Heart right ventricle (tissue), 16 donors: ENCODE data around the gene QRICH2. TPM values are rescaled to one million over a fixed set of nuclear protein-coding genes. Genes with fewer than 3 reads are reported as not detected.
"Not testable (repeated sequence)": the region's sequence is repeated elsewhere in the genome, so short reads cannot be mapped to it uniquely, and the experiment has no call there.

Experiments
- ATAC-seq, 8 donors: fragments of 200-7000 bp; cut with Tn5 transposase; one replicate each; pipeline ENCODE4 v1.9.1; 2020; ENCODE audit warnings: mild to moderate bottlenecking in 8 of 8, moderate library complexity in 8 of 8, moderate number of reproducible peaks in 1 of 8
- DNase-seq, 2 donors: peaks; one replicate each; pipeline ENCODE4 v3.0.0-alpha.2; 2020
- H3K27ac ChIP-seq, 10 donors: fragments of 200-600 bp; sonication (generic) in 2 of 10; one replicate each; pipeline versions ENCODE4 v1.5.0 to v1.8.0; 2020 to 2022; ENCODE audit warnings: mild to moderate bottlenecking in 3 of 10
- H3K27me3 ChIP-seq, 7 donors: fragments of 200-600 bp; one replicate each; pipeline ENCODE4 v1.8.0; 2021 to 2022; ENCODE audit warnings: mild to moderate bottlenecking in 2 of 7
- H3K36me3 ChIP-seq, 9 donors: fragments of 200-600 bp; sonication (generic) in 1 of 9; one replicate each; pipeline versions ENCODE4 v1.5.0 to v1.8.0; 2020 to 2022; ENCODE audit warnings: mild to moderate bottlenecking in 2 of 9
- H3K4me1 ChIP-seq, 9 donors: fragments of 200-600 bp; sonication (generic) in 1 of 9; one replicate each; pipeline versions ENCODE4 v1.5.0 to v1.8.0; 2020 to 2022; ENCODE audit warnings: mild to moderate bottlenecking in 4 of 9
- H3K4me3 ChIP-seq, 10 donors: fragments of 200-600 bp; sonication (generic) in 2 of 10; one replicate each; pipeline versions ENCODE4 v1.5.0 to v1.8.0; 2020 to 2022; ENCODE audit warnings: mild to moderate bottlenecking in 7 of 10, moderate library complexity in 2 of 10
- H3K9me3 ChIP-seq, 11 donors: fragments of 200-600 bp in 10 of 11; sonication (generic) in 2 of 11; one replicate each; pipeline versions ENCODE4 v1.5.0 to v1.8.0; 2013 to 2022; ENCODE audit warnings: mild to moderate bottlenecking in 2 of 11, control low read depth in 1 of 11, moderate library complexity in 1 of 11
- WGBS, 2 donors: extraction: QIAGEN DNeasy Blood & Tissue Kit; methylation state at CpG; one replicate each; pipeline ENCODE4 v1.1.7; 2013; ENCODE audit warnings: inconsistent platforms in 1 of 2; 5-methylcytosine and 5-hydroxymethylcytosine counted together
- intact Hi-C, 10 donors: fragments of 100-400 bp; cut with DNase I; formaldehyde crosslinking; loops; one replicate each; pipeline versions ENCODE4 v1.11.1 to v1.14.2; 2022
- polyA plus RNA-seq, 2 donors: library from polyadenylated mRNA; stranded (reverse); fragments of 200-250 nt; gene quantifications; one replicate each; pipeline ENCODE4 v1.2.3, GENCODE V29; 2013
- total RNA-seq, 10 donors: library from RNA; stranded (reverse); fragmentation: NEBNext Ultra II Directional in 3 of 10; extraction: Animal tissue kit (Norgen Biotek cat#: 25700) in 3 of 10; gene quantifications; one replicate each; pipeline versions ENCODE4 v1.2.1 to v1.2.4, GENCODE V29; 2021 to 2023
- TF ChIP-seq, protein P1 (sequence below), 9 donors: fragments of 200-600 bp; sonication (generic) in 2 of 9; IDR thresholded peaks; one replicate each; pipeline versions ENCODE4 v1.5.0 to v1.8.0; 2021 to 2022; ENCODE audit warnings: antibody characterized with exemption in 9 of 9, mild to moderate bottlenecking in 5 of 9, moderate library complexity in 1 of 9
- donor health status: Arrhythmogenic right ventricular cardiomyopathy.
- donor health status: ischemic (EF 13 %, LVEDD 7.1; RV severe dilation, severe dysfunction).
- donor health status: healthy with polysubstance abuse.
- donor health status: DM: no; HTN: yes; CAD: no.
- donor health status: DM: no; HTN: no; CAD: no.
- donor health status: ischemic (EF 25% LVEDD 6.9; RV normal size, moderate dysfunction).
- donor health status: ischemic (EF 25% LVEDD 5.7; RV mildly dilated, moderate dysfunction).
- donor health status: healthy.
- donor health status: DM: yes; HTN: yes; CAD: no.
- donor health status: Ischemic cardiomyopathy.
- donor health status: ischemic (EF 35%, LVEDD 5.7; RV mildly dilated, moderate dysfunction).
- donor health status: nonischemic (EF 11% LVEDD 7.7; RV severe dilation, severe dysfunction).
- donor health status: DM: yes; HTN: yes; CAD: no.
- donor health status: PGD.
- donor health status: ischemic (EF 29% LVEDD 5.4; RV normal size, mild dysfunction).
- donor health status: nonischemic (EF 23%, LVEDD 6.1; RV moderate dilation, normal function).

The QRICH2 gene
- total and polyA plus RNA-seq, 12 donors, result 0.98 to 8.9 (median 2.0) TPM

DNA sequence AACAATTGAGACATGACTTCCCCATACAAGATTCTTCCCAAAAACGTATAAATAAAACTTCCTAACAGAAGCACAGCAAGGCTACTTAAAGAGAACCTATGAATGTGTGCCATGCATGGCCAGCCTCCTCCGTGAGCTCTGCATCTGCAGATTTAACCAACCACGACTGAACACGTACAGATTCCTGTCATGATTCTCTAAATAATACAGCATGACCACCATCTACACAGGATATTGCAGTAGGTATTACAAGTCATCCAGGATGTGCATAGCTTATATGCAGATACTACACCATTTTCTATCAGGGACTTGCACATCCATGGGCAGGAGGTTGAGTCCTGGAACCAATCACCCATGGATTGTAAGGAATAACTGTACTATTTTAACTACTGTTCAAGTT lies 1.4 kb upstream of the QRICH2 start:
- Histone ChIP-seq H3K27ac (no peak overlapping the region), H3K27me3 (no peaks in the 10 kb centered on the region), H3K9me3 (no peaks in the 10 kb centered on the region), H3K36me3 (peaks cover 0 to 69% (median 20%) of the 10 kb centered on the region in 9 donors), H3K4me3 (no peak overlapping the region), H3K4me1 (peaks cover 0 to 5% (median 0%) of the 10 kb centered on the region in 9 donors)
- ATAC-seq (no peak), DNase-seq (no peak)
- TF ChIP-seq, protein P1, sequence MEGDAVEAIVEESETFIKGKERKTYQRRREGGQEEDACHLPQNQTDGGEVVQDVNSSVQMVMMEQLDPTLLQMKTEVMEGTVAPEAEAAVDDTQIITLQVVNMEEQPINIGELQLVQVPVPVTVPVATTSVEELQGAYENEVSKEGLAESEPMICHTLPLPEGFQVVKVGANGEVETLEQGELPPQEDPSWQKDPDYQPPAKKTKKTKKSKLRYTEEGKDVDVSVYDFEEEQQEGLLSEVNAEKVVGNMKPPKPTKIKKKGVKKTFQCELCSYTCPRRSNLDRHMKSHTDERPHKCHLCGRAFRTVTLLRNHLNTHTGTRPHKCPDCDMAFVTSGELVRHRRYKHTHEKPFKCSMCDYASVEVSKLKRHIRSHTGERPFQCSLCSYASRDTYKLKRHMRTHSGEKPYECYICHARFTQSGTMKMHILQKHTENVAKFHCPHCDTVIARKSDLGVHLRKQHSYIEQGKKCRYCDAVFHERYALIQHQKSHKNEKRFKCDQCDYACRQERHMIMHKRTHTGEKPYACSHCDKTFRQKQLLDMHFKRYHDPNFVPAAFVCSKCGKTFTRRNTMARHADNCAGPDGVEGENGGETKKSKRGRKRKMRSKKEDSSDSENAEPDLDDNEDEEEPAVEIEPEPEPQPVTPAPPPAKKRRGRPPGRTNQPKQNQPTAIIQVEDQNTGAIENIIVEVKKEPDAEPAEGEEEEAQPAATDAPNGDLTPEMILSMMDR (IDR thresholded peaks at IDR 0.05), result no peak
- WGBS, 2 donors, result 89 to 91% methylated on average over 4 of the region's 4 CpGs
- intact Hi-C loops, result loop anchor here in 5 of 10 donors (5.0 to 10.0 kb wide), 3 partner anchors 88 to 198 kb away; partner anchors contain the start of gene RHBDF2 (in 3 of the 5)

DNA sequence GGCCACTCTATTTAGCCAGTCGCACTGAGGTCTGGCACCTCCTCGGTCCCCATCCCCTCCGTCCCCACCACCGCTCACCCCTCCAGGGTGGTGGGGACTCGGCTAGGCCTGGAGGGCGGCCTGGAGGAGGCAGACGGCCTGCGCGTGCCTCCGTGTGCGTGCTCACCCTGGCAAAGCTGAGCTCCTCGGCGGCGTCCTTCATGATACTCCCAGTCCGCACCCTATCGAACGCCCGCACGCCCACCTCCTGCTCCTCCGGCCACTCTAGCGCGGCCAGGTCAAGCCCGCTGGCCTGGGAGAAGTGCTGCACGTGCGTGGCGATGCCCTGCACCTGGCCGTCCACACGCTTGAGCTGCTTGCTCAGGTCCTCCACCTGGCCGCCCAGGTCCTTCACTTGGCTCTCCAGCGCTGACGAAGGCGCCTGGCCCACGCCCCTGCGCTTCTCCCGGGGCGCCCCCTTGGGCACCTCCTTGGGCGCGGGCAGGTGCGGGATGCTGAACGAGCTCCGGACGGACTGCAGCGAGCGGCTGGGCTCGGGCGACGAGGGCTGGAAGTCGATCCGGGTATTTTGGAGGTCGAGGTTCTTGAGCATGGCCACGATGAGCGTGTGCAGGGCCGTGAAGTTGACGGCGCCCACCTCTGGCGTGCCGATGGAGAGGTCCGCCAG lies 644 bp downstream of the QRICH2 start:
- H3K36me3 ChIP-seq, result peaks cover 0 to 48% (median 8%) of the 10 kb centered on the region in 9 donors
- 97 to 99% methylated on average over 58 of the region's 58 CpGs for WGBS, 2 donors
- no peak overlapping the region for H3K27ac ChIP-seq
- intact Hi-C loops, result loop anchor here in 5 of 10 donors (5.0 to 10.0 kb wide), 3 partner anchors 90 to 200 kb away; partner anchors contain the start of gene RHBDF2 (in 3 of the 5)
- no peak overlapping the region for H3K4me3 ChIP-seq
- no peaks in the 10 kb centered on the region for H3K9me3 ChIP-seq
- H3K27me3 ChIP-seq, result no peaks in the 10 kb centered on the region
- TF ChIP-seq, protein P1 (IDR thresholded peaks at IDR 0.05), result no peak
- H3K4me1 ChIP-seq, result peaks cover 0 to 3% (median 0%) of the 10 kb centered on the region in 9 donors
- ATAC-seq (peak in 4 of 8 donors; percentile 6 to 51 (median 27)), DNase-seq (no peak)

DNA sequence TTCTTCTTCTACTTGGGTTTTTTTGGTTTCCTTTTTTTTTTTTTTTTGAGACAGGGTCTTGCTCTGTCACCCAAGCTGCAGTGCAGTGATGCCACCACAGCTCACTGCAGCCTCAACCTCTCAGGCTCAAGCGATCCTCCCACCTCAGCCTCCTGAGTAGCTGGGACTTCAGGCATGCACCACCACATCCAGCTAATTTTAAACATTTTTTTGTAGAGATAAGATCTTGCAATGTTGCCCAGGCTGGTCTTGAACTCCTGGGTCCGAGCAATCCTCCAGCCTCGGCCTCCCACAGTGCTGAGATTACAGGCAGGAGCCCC lies 3.0 kb downstream of the QRICH2 start:
- WGBS, 2 donors, result 93 to 94% methylated on average over 3 of the region's 3 CpGs
- intact Hi-C loops, result loop anchor here in 7 of 10 donors (2.0 to 10.0 kb wide), 5 partner anchors 92 to 202 kb away; partner anchors contain the start of gene RHBDF2 (in 3 of the 7)
- not testable (repeated sequence) for DNase-seq, H3K9me3 ChIP-seq, H3K27me3 ChIP-seq, H3K27ac ChIP-seq, H3K4me3 ChIP-seq, ATAC-seq, H3K4me1 ChIP-seq
- peaks cover 0 to 25% (median 0%) of the 10 kb centered on the region in 9 donors for H3K36me3 ChIP-seq

DNA sequence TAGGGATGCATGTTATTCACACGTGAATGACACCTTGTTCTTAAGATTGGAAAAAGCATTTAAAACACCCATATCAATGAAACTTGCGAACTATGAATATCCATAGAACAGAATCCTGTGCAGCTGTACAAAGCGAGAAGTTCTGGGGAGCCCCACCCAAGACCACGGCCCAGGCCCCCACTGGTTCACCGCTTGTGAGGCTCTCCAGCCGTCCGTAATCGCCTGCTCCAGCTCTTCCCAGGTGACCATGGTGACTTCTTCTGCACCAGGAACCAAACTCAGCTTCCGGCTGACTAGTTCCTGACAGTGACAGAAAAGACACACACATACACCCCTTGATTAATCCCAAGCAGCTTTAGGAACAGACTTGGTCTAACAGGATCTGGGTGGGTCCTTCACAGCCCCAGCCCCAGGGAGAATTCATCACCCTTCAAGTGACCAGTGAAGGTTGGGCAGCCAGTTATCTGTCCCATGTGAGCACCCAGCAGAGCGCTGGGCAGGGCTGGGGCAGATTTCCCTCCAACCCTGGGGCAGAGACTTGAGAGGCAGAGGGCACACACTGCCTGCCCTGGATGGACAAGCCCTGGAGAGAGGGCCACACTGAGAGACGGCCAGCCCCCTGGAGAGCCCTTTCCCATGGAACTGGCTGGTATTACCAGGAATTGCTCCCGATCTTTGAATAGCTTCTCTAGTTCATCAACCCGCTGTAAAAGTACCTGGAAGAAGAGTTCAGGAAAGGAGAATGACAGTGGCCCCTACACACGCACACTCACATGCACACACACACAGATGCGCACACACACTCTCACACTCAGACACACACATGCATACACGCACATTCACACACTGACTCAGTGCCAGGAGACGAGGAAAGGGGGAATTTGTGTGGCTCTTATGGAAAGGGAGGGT lies 3.6 kb downstream of the QRICH2 start:
- H3K27me3 ChIP-seq, result no peaks in the 10 kb centered on the region
- WGBS, 2 donors, result 83 to 90% methylated on average over 17 of the region's 17 CpGs
- H3K36me3 ChIP-seq, result peaks cover 0 to 21% (median 0%) of the 10 kb centered on the region in 9 donors
- DNase-seq (no peak), ATAC-seq (no peak)
- peaks cover 0 to 3% (median 0%) of the 10 kb centered on the region in 9 donors for H3K4me1 ChIP-seq
- no peak overlapping the region for H3K27ac ChIP-seq
- TF ChIP-seq, protein P1 (IDR thresholded peaks at IDR 0.05), result no peak
- no peaks in the 10 kb centered on the region for H3K9me3 ChIP-seq
- intact Hi-C loops, result loop anchor here in 8 of 10 donors (2.0 to 10.0 kb wide), 7 partner anchors 83 to 203 kb away; partner anchors contain the start of gene RHBDF2 (in 3 of the 8)
- no peak overlapping the region for H3K4me3 ChIP-seq
